Neutrophil (primary cell): ENCODE data around the gene MACROD1.
A peak's percentile ranks its signal among the peaks of the same experiment; 100 is the strongest.

Experiments
- H3K27ac ChIP-seq: fragments of 200-600 bp; sonication (generic); 2 replicates; pipeline ENCODE4 v1.5.1; 2016; ENCODE audit warnings: mild to moderate bottlenecking, moderate library complexity
- H3K27me3 ChIP-seq: fragments of 200-600 bp; sonication (generic); 2 replicates; pipeline ENCODE4 v1.6.0; 2016; ENCODE audit warnings: mild to moderate bottlenecking
- H3K36me3 ChIP-seq: fragments of 200-600 bp; sonication (generic); 2 replicates; pipeline ENCODE4 v1.5.1; 2017
- H3K4me1 ChIP-seq, 2 experiments: fragments of 200-600 bp in 1 of 2; sonication (generic) in 1 of 2; 1 replicate in 1 of 2; 2 replicates in 1 of 2; pipeline versions ENCODE4 v1.5.1 to v1.6.1; 2013 to 2016; ENCODE audit warnings: low read depth in 1 of 2, low read length in 1 of 2, mild to moderate bottlenecking in 1 of 2, moderate library complexity in 1 of 2; ENCODE audit not compliant: control insufficient read depth in 1 of 2, insufficient read depth in 1 of 2
- H3K4me3 ChIP-seq, 2 experiments: fragments of 200-600 bp in 1 of 2; sonication (generic) in 1 of 2; 1 replicate in 1 of 2; 2 replicates in 1 of 2; pipeline ENCODE4 v1.5.1; 2013 to 2016; ENCODE audit warnings: low read depth in 1 of 2, low read length in 1 of 2, mild to moderate bottlenecking in 1 of 2, moderate library complexity in 1 of 2
- H3K9me3 ChIP-seq: fragments of 200-600 bp; sonication (generic); 2 replicates; pipeline ENCODE4 v1.5.1; 2016
- CTCF ChIP-seq: fragments of 200-600 bp; sonication (generic); IDR thresholded peaks from 2 replicates; pipeline ENCODE4 v1.5.1; 2016; ENCODE audit warnings: antibody characterized with exemption

The MACROD1 gene

DNA sequence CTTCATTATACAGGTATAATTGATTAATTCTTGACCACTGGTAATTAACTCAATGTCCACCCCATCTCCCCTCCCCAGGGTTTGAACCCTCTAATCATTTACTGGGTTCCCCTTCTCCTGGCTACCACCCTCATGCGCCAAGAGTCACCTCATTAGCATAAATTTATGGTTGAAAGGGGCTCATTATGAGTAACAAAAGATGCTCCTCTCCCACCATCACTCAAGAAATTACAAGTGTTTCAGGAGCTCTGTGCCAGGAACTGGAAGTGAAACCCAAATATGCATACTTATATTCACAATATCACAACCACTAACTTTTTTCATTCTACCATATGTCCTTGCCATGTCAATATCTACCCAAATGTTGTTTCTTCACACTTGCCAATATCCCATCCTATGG, 12.3 kb upstream of the MACROD1 start:
- Histone ChIP-seq H3K27me3 (no peaks in the 10 kb centered on the region), H3K9me3 (no peaks in the 10 kb centered on the region), H3K36me3 (no peaks in the 10 kb centered on the region), H3K27ac (no peak overlapping the region), H3K4me1 (no peaks in the 10 kb centered on the region), H3K4me3 (no peak overlapping the region)
- TF ChIP-seq CTCF = no peak

GRCh38 chr11:64176751-64177150, 10.8 kb upstream of the MACROD1 start:
- no peaks in the 10 kb centered on the region for H3K9me3 ChIP-seq
- no peak overlapping the region for H3K27ac ChIP-seq
- no peak for TF ChIP-seq CTCF
- no peaks in the 10 kb centered on the region for H3K27me3 ChIP-seq
- no peaks in the 10 kb centered on the region for H3K4me1 ChIP-seq
- no peak overlapping the region for H3K4me3 ChIP-seq
- no peaks in the 10 kb centered on the region for H3K36me3 ChIP-seq

DNA sequence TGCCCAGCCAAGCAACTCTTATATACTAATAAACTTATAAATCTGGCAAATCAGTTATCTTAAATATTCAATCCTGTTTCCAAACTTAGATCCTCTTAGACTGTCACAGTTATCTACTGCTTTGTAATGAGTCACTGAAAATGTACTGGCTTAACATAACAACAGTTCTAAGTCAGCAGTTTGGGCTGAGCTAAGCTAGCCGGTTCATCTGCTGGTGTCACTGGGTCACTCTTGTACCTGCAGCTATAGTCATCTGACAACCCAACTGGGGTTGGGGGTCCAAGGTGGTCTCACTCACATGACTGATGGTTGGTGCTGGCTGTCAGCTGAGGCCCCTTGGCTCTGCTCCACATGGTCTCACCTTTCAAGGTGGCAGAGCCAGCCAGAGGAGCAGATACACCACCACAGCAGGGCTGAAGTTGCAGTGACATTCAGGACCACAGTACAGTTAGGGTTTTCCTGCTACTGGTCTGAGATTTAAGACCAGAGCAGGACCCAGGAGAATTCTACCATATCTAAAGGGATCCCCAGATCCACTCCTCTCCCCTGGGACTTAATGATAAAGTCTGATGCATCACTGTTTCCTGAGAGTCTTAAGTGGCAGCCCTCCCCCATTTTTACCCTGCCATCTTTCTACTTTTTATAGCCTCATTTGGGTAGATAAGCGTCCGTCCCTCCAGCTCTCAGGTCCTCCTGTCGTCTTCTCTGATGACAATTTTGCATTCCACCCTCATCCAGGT, 7.9 kb upstream of the MACROD1 start:
- Histone ChIP-seq H3K27me3 (no peaks in the 10 kb centered on the region), H3K4me1 (no peaks in the 10 kb centered on the region), H3K36me3 (no peaks in the 10 kb centered on the region), H3K9me3 (no peaks in the 10 kb centered on the region), H3K27ac (no peak overlapping the region), H3K4me3 (no peak overlapping the region)
- no peak for TF ChIP-seq CTCF

DNA sequence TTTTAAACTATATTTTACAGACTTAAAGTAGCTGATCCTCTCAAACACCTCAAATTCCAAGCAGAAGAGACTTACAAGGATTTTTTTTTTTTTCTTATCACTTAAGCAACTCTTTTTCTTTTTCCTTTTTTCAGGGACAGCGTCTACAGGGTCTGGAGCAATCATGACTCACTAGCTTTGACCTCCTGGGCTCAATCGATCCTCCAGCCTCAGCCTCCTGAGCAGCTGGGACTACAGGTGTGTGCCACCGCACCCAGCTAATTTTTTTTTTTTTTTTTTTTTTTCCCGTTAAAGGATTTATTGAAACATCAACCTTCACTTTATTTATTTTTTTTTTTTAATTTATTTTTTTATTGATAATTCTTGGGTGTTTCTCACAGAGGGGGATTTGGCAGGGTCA, 4.5 kb upstream of the MACROD1 start:
- no peak overlapping the region for H3K4me3 ChIP-seq
- no peak for TF ChIP-seq CTCF
- H3K4me1 ChIP-seq = peaks cover 2 to 11% of the 10 kb centered on the region in 2 experiments
- H3K36me3 ChIP-seq = no peaks in the 10 kb centered on the region
- H3K27me3 ChIP-seq = peaks cover 28% of the 10 kb centered on the region
- H3K9me3 ChIP-seq = no peaks in the 10 kb centered on the region
- H3K27ac ChIP-seq = no peak overlapping the region

GRCh38 chr11:64165481-64165841, 452 bp downstream of the MACROD1 start:
- H3K27me3 ChIP-seq = peaks cover 49% of the 10 kb centered on the region
- H3K9me3 ChIP-seq = no peaks in the 10 kb centered on the region
- no peaks in the 10 kb centered on the region for H3K36me3 ChIP-seq
- TF ChIP-seq CTCF = no peak
- no peak overlapping the region for H3K27ac ChIP-seq
- H3K4me3 ChIP-seq = peak overlapping the region; percentile 38 to 62
- peaks cover 6 to 16% of the 10 kb centered on the region in 2 experiments for H3K4me1 ChIP-seq
